Occipital lobe (tissue), 2 donors: ENCODE results near the gene ABCA3. TPM values are rescaled to one million over a fixed set of nuclear protein-coding genes. Genes with fewer than 3 reads are reported as not detected.
"Not testable (repeated sequence)": the region's sequence is repeated elsewhere in the genome, so short reads cannot be mapped to it uniquely, and the experiment has no call there.

Experiments used
- DNase-seq: peaks from one replicate; lab custom pipeline; 2025; lab: John Stamatoyannopoulos, UW
- total RNA-seq: library from RNA; depleted of rRNA; stranded (reverse); fragments of >200 nt; gene quantifications from one replicate; pipeline ENCODE4 v1.2.3, GENCODE V29; 2014

Gene ABCA3
- total RNA-seq, 1 donor from 2014 or later = 34.8 TPM

DNA sequence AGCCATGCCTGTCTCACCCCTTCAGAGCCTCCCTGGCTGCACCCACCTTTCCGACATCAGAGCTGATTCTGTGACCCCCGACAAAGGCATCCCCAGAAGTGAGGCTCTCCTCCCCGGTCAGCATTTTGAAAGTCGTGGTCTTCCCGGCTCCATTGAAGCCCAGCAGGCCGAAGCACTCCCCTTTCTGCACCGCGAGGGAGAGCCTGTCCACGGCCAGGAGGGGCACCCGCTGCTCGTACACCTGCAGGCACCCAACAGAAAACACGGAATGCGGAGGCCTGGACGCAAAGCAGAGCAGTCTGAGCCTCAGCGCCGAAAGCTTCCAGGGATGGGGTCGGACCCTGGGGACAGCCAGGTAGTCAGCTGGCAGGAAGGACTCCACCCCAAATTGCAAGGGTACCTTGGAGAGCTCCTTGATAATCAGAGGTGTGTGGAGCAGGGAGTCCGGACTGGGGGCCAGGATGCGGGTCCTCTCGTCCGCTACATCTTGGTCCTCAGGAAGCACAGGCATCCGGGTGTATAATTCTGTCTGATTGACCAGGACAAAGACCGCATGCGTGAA lies 59.5 kb downstream of the ABCA3 start:
- DNase-seq = no peak

DNA sequence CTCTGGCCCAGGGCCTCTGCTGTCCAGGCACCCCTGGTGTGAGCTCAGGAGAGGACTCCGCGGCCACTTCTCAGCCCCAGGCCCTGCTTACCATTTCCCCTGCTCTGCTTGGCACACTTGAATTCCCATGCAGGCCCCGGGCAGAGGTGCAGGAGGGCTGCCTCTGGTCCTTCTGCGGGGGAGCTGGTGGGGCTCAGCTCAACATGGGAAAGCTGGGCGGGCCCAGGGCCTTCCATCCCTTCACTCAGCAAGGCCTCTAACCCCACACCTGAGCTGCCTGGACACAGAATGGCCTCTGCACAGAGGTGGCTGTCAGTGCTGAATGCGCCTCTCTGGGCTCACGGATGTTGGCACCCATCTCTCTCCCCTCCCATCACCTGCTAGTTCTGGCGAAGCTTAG lies 60.1 kb downstream of the ABCA3 start:
- DNase-seq = no peak

- no peak for DNase-seq
Measured at GRCh38 chr16:2278956-2279800, 61.4 kb downstream of the ABCA3 start.

DNA sequence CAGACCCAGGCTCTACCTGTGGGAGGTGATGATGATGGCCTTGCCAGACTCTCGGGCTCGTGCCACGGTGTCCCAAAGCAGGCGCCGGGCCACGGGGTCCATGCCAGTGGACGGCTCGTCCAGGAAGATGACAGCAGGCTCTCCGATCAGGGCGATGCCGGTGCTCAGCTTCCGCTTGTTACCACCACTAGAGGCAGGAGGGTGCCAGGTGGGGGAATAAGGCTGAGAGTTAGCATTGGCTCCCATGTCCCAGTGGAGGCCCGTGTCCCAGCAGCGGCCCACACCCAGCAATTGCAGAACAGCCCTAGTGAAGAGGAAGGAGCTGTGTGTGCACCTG lies 62.3 kb downstream of the ABCA3 start:
- DNase-seq = no peak

DNA sequence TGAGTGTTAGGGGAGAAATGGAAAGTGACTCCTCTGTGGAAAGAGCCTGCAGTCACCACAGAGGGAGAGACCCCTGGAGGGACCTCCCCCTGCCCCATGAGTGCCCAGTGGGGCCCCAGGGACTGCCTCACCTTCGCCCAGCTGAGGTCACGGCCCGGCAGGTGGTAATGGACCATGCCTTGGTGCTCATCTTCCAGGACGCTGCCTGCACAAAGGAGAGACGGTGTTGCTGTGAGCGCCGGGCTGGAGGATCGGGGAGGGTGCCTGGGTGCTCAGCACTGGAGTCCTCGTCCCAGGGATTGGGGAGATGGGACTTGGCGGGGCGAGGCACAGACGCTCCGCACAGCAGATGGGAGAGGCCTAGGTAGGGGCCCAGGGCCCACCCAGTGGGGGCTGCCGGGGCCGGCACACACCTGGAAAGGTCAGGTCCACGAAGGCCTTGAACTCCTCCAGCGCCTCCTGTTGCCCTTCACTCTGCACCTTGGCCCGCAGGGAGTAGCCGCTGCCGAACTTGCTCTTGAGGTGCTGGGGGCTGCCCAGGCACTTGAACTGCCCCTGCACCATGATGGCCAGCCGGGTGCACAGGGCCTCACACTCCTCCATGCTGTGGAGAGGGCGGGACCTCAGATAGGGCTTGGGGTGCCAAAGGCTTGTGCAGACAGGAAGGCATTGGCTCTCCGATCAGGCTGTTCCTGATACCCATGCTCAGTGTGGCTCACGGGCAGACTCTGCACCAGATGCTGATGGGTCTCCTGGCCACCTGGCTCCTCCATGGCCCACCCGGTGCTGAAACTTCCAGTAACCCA lies 62.9 kb downstream of the ABCA3 start:
- no peak for DNase-seq

DNA sequence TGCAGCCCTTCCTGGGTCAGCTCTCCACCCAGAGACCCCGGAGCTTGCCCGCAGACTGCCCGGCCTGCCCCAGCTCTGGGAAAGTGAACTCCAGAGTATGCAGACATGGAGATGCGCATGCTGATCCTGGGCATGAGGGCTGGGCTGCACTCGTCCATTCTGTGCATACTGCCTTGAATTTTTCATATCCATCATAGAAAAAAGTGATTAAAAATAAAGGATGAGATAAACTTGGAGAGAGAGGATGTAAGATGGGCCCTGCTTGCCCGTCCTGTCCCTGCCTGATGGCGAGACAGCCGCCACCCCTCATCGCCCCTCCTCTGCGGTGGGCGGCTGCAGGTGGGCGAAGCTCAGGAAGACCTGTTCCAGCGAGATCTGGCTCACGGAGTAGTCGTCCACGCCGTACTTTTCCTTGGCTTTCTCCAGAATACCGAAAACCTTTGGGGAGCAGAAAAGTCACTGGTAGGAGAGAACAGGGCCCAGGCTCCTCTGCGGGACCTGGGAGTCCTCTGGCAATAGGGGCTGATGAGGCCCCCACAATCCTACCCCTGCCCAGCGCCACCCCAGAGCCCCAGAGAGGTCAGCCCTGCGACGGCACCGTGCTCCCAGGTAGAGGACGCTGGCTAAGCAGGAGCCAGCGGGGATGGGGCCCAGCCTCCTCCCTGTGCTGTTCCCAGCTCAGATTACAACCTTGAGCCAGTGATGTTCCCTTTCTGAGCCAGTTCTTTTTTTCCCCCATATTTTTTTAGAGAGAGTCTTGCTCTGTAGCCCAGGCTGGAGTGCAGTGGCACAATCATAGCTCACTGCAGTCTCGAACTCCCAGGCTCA lies 63.9 kb downstream of the ABCA3 start:
- DNase-seq = no peak

GRCh38 chr16:2275476-2276367 lies 64.8 kb downstream of the ABCA3 start:
- no peak for DNase-seq

GRCh38 chr16:2273931-2274330 lies 66.6 kb downstream of the ABCA3 start:
- DNase-seq = no peak

GRCh38 chr16:2273484-2273883 lies 67.0 kb downstream of the ABCA3 start:
- no peak for DNase-seq

DNA sequence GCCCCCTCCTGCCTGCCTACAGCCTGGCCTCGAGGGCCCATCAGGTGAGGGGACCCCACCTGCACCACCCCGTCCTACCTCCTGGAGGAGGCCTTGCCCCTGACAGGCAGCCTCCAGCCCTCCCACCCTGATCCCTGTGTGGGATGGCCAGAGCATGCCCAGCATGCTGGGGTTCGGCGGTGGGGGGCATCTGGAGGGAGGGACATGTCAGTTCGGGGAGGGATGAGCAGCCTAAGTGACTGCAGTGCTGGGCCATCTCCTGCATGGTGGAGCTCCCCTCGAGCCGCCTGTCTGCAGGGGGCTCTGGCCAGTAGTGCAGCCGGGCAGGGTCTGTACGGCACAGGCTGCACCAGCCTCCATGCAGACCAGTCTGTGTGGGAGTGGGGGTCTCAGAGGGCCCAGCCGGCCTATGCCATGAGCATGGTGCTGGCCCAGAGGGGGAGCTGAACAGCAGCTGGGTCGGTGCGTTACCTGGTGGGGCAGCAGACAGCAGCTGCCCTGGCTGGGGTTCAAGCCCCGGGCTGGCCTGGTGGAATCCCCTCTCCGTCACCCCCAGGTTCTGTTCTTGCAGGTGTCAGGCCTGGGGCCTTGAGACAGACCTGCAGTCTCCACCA lies 68.6 kb downstream of the ABCA3 start:
- DNase-seq = no peak

DNA sequence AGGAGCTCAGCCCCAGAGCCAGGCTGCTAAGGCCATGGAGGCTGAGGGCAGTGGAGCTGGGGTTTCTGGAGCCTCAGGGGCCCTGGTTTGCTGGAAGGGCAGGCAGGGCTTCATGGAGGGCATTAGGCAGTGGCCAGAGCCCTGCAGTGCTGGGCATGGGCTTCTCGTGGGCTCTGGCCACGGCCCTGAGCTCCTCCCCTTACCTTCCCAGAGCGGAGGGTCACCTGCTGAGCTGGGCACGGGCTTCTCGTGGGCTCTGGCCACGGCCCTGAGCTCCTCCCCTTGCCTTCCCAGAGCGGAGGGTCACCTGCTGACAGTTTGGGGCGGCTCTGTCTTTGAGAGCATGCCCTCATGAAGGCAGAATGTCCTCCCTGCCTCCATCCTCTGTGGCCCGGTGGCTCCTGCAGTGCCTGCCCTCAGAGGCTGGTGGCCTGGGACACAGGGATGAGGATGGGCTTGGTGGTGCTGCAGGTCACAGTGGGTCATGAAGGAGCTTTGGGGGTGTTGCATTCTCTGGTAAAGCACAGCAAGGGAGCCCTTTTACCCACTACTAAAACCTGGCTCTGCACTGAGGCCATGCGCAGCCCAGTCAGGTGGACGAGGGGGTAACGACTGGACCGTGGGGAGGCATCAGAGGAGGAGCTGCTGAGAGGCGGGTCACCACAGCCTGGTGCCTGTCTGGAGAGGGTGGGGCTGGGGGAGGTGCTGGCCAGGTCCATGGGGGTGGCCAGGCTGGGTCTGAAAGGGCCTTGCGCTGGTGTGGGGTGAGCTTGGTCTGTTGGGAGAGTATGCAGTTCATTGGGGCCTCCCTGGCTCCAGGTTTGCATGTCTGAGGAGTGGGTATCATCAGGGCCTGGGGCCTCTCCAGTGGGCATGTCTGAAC lies 69.7 kb downstream of the ABCA3 start:
- DNase-seq = no peak

- no peak for DNase-seq
Measured at GRCh38 chr16:2270070-2270462, 70.5 kb downstream of the ABCA3 start.

DNA sequence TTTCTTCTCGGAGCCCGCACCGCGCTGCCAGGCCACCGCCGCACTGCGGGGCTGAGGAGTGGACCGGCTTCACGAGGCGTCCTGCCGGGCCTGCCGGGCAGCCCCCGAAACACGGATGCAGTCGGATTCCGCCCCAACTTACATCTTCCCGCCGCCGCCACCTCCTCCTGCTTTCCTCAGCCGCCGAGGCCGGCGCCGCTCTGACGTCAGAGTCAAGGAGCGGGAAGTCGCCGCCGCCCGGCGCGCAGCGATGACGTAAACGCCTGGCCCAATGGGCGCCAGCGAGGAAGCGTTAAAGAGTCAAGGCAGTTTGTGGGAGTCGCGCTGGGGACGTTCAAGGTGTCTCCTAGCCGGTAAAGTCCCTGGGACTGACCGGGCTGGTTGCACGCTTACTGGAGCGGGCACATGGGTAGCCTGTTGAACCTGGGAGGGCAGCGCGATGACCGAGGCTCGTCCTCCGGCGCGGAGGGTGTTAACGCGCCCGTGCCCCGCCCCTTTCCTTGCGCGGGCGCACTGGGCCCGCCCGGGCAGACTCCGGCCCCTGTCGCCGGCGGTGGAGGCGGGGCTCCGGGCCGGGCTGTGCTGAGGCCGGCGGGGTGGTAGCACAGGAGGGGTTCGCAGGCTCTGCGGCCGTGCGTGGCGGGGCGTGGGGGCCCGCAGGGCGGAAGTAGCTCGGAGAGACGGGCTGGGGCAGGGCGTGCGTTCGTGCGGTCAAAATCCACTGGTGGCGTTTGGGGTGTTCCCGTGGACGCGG lies 72.4 kb downstream of the ABCA3 start, which contains the start of gene RNPS1:
Gene RNPS1 (minus strand): TSS at position 214 of the 754 bp plus-strand sequence. CDS start 3,483 bp downstream, outside the sequence.
- DNase-seq = peak; percentile 90

- DNase-seq = not testable (repeated sequence)
Measured at GRCh38 chr16:2267505-2267912, 73.0 kb downstream of the ABCA3 start.

DNA sequence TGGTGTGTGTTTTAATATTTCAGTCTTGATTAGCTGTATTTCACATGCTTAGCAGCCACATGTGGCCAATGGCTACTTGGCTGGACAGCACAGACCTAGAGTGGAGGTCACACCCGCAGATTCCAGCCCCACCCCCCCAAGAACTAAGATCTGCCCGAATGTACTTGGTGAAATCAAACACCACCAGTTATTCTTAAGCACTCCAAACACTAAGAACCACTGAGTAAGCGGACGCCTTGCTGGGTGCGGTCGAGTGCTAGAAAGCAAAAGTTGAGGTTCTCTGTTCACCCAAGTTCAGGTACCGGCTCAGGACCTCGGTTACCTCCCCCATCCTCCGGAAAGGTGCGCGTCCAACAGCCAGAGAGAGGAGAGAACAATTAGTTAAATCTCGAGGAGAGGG lies 73.6 kb downstream of the ABCA3 start:
- DNase-seq = not testable (repeated sequence)

DNA sequence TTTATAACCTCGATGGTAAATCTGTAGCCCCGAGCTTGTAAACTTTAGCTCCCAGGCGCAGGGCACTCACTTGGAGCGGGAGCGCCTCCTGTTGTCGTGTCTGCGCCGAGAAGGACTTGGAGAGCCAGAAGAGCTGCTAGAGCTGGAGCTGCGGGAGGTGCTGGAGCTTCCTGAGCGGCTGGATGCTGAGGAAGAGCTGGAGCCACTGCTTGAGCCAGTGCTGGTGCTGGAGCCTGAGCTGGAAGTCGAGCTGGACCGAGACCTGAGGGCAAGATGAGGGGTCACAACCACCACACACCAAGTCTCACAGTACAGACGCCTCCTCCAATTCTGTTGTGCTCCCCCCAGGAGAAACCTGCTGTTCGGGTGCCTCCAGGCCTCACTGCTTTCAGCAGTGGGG lies 77.5 kb downstream of the ABCA3 start:
- not testable (repeated sequence) for DNase-seq

- no peak for DNase-seq
Measured at GRCh38 chr16:2260250-2260649, 80.3 kb downstream of the ABCA3 start.

GRCh38 chr16:2258530-2258929 lies 82.0 kb downstream of the ABCA3 start:
- DNase-seq = not testable (repeated sequence)
